GM18507 (cell line): ENCODE results near the gene APIP.

Experiments
- DNase-seq: peaks from one replicate; pipeline ENCODE4 v3.0.0; 2011; ENCODE audit warnings: low read depth; ENCODE audit not compliant: insufficient read length; ENCODE audit errors: extremely low spot score
- FAIRE-seq: peaks from 2 replicates; lab custom pipeline; 2011; peaks lifted over from hg19 to GRCh38; lab: Jason Lieb, UNC

Gene APIP, protein sequence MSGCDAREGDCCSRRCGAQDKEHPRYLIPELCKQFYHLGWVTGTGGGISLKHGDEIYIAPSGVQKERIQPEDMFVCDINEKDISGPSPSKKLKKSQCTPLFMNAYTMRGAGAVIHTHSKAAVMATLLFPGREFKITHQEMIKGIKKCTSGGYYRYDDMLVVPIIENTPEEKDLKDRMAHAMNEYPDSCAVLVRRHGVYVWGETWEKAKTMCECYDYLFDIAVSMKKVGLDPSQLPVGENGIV

DNA sequence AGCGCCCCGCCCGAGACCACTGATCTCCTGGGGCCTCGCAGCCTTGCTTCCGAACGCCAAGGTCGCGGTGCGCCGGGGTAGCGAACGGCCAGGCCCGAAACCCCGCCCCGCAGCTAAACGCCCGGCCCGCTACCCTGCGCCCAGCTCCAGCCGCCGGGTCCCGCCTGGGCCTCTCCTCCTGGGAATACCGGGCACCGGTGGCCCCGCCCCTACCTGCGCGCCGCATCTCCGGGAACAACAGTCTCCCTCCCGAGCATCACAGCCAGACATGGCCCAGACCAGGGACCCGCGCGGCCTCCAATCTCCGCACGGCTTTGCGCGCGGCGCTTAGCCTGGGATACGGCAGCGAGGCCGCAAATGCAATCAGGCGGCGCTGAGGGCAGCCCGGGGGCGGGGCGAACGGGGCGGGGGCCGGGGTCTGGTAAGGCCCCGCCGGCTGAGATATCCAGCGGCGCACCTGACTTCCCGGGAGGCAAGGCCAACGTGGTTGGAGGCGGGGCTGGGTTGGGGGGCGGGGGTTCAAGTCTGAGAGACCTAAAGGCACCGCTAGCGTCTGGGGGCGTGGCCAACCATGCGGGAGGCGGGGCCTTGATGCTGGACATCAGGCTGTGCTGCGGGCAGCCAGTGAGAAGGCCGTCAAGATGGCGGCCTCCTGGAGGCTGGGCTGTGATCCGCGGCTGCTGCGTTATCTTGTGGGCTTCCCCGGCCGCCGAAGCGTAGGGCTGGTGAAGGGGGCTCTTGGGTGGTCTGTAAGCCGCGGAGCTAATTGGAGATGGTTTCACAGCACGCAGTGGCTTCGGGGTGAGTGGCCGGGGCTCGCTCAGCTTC lies at the start of gene APIP, which contains the start of gene PDHX:
TSS of gene APIP (minus strand) at position 365 of the 828 bp plus-strand sequence. CDS start at position 270, 95 bp downstream.
TSS of gene PDHX (plus strand) at position 604 of the 828 bp plus-strand sequence. CDS start at position 642, 38 bp downstream.
- FAIRE-seq (peak; percentile 88), DNase-seq (peak; percentile 96)

DNA sequence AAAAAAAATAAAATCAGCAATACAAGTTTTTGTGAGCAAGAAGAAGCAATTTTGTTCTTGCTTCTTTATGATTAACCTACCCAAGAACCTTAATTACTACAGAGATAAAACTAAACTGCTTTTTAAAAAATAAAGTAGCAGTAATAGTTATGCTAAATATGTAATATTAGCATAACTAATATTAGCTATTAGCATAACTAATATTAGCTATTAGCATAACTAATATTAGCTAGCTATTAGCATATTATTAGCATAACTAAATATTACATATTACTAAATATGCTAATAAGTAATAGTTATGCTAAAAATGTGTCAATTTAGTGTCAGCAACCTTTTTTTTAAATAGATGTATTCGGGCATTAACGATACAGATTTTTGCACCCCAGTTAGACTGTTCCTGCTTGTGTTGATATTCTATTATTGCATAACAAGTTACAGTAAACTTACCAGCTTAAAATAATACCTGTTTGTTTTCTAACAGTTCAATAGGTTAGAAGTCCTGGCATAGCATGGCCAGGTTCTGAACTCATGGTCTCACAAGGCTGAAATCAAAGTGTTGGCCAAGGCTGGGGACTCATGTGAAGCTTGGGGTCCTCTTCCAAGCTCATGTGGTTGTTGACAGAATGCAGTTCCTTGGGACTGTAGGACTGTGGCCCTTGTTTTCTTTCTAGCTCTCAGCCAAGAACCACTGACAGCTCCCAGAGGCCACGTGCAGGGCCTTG lies 48.6 kb upstream of the APIP start:
- no peak for FAIRE-seq
- no peak for DNase-seq

DNA sequence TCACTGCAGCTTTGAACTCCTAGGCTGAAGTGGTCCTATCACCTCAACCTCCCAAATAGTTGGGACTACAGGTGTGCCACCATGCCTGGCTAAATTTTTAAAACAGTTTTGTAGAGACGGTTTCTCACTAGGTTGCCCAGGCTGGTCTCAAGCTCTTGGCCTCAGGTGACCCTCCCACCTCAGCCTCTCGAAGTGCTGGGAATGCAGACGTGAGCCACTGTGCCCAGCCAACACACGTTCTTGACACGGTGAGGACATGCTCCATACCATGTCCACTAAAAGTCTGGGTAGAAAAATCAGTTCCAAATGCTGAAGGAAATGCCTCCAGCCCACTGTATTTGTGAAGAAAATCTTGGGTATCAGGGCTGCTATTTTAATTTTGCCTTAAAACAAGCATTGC lies 47.2 kb upstream of the APIP start:
- no peak for DNase-seq
- no peak for FAIRE-seq

DNA sequence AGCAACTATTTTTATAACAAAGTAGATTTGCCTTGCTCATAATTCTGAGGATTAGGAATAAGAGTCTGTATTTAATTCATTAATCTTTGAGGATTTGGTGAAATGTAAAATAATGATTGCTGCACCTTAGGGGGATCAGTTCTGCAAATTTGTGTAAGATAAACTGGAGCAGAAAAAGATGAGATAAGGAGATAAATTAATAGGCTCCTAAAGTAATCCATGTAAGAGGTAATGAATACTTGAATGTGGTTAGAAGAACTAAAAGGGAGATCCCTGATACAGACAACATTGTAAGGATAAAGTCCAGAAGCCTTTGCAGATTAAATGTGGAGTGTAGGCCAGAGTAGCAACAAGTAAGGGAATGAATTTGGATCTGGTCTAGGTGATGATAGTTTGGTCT lies 45.9 kb upstream of the APIP start:
- FAIRE-seq, result no peak

DNA sequence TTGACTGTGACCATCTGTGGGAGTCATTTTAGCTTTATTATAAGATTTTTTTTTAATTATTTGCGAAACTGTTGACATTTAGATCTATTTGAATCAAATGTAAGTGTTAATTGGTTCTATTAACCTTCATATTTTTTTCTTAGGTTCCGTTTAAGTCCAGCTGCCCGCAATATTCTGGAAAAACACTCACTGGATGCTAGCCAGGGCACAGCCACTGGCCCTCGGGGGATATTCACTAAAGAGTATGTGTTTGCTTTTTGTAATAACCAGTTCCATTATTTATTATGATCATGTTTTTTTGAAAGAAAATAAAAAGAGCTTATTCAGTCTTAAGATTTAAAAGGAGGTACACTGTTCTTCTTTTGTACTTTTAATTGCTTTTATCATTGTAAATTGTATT lies 44.1 kb upstream of the APIP start:
- FAIRE-seq, result no peak
- no peak for DNase-seq

More for the DNA sequence above, 45.9 kb upstream of the APIP start:
- no peak for DNase-seq

DNA sequence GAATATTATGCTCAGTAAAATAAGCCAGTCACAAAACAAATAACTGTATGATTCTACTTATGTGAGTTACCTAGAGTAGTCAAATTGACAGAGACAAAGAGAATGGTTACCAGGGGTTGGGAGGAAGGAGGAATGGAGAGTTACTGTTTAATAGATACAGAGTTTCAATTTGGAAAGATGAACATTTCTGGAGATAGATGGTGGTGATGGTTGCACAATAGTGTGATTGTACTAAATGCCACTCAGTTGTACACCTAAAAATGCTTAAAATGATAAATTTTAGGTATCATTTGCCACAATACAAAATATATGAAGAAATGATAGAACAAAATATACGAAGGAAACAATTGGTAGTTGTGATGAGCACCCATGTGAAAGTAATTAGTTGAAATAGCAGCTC lies 43.6 kb upstream of the APIP start:
- FAIRE-seq (no peak), DNase-seq (no peak)

DNA sequence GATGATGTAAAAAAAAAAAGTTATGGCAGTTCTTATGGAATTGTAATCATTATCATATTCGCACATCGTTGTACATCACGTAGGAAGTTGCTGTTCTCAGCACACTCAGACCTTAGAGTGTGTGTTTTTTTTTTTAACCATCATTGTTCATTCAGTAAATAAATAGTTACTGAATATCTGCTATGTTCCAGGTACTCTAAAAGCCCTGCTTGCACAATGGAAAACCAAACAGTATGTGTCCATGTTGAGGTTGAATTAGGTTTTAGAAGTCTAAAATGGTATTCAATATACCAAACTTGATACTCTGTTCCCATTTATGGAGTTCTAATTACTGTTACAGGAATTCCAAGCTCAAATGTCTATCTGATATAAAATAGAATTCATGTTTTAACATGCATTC lies 41.4 kb upstream of the APIP start:
- FAIRE-seq (no peak), DNase-seq (no peak)

DNA sequence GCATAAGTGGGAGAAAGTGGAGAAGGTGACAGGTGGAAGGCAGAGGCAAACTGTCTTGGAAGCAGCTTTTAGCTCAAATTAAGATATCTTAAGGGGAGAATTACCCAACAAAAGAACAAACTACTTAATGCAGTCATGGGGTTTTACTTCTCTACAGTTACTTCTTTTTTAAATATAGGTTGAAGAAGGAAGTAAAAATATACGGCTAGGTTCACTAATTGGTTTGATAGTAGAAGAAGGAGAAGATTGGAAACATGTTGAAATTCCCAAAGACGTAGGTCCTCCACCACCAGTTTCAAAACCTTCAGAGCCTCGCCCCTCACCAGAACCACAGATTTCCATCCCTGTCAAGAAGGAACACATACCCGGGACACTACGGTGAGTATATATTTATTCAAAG lies 41.0 kb upstream of the APIP start:
- no peak for FAIRE-seq
- DNase-seq, result no peak

DNA sequence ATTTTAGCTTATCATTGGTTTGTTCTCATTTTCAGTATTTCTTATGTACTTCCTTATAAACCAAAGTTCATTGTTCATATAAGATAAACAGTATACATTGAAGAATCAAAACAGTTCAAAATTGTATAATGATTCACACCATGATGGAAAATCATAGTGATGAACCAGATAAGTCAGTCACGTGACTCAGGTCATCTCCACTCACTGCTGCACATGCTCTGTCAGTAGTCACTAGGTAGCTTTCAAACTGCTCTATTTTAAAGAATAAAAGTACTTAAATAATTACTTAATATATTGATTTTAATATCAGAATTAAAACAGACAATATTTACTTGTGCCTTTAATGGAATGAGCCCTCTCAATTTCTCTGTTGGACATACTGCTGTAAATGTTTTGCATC lies 37.8 kb upstream of the APIP start:
- FAIRE-seq (no peak), DNase-seq (no peak)

DNA sequence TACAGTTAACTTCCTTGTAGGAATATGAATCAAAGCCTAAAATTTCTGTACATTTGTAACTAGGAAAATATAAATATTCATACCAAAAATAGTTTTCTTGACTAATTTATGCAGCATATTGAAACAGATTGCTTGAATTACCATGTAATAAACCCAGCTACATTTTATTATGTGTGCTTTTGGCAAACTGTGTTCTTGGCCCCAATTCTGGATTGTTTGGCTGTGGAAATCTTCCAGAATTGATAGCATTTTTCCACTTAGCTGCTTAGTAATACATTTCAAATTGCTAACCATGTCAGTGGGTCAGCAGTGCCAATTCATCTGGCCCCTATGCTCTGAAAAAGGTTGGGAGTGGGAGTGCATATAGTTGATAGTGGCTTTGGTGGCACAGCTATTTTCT lies 32.5 kb upstream of the APIP start:
- FAIRE-seq (no peak), DNase-seq (no peak)

DNA sequence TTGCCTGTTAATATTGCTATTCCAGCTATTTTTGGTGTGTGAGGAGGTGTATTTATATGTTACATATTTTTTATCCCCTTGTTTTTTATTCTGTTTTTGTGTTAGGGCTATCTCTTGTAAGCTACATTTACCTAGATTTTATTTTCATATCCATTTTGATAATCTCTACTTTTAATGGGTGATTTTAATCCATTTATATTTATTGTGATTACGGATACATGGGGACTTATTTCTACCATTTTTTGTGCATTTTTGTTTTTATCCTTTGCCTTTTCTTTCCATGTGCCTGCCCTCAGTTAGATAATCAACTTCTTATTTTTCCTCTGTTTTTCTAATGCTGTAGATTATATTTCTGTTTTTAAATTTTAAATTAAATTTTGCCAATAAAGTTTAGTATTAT lies 28.5 kb upstream of the APIP start:
- no peak for FAIRE-seq
- no peak for DNase-seq

DNA sequence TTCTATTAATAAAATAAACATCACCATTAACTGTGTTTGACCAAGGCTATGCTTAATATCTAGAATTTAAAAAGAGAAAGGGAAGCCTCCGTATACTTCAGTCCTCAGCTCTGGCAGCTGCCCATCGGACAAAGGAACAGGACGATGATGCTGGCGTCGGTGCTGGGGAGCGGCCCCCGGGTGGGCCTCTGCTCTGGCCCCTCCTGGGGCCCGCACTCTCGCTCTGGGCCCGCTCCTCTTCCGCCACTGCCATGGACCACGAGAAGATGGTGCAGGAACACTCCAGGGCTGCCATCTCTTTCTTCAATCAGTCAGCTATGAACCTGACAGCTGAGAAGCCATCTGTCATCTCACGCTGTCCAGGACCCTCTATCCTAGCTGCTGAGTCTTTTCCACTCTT lies 25.5 kb upstream of the APIP start:
- no peak for FAIRE-seq

DNA sequence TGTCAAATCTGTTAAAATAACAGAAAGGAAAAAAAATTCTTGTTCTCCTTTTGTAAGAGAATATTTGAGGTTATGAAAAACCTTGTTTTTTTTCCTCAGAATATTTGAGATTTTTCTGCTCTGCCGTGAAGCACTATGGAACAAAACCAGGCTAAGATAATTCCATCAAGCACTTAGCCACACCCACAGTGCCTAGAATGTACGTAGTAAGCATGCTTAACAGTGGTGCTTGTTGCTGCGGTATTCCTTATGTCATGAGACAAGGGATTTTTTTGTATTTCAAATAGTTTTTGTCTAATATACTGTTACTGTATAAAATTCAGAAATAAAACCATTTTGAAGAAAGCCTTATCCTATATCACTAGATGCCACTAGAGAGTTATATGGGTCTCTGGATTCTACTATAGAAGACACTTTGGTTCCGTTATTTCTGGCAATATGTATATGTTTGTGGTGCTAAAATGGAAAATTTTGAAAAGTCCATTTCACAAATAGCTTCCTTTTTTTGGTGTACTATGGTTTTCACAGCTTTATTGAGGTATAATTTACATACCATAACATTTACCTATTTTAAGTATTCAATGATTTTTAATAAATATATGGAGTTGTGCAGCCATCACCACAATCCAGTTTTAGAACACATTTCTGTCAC lies 24.0 kb upstream of the APIP start:
- no peak for DNase-seq

More for the DNA sequence above, 25.5 kb upstream of the APIP start:
- no peak for DNase-seq

DNA sequence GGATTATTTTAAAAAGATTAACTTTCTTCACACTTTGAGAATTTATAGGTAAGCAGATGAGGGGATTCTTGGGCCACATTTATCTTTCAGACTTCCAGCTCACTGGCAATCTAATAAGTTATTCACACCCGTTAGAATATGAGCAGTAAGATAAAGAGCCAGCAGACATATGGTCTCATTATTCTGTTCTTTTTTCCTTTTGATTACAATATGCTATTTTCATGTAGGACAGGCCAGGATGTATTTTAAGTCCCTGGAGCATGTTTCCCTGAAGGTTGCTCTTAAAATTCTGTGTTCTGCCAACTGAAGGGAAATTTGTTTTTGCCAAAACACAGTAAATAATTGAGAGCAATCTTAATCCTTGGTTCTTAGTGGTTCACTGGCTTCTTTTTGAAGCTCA lies 22.4 kb upstream of the APIP start:
- DNase-seq (no peak), FAIRE-seq (no peak)

More for the DNA sequence above, 24.0 kb upstream of the APIP start:
- FAIRE-seq, result no peak

DNA sequence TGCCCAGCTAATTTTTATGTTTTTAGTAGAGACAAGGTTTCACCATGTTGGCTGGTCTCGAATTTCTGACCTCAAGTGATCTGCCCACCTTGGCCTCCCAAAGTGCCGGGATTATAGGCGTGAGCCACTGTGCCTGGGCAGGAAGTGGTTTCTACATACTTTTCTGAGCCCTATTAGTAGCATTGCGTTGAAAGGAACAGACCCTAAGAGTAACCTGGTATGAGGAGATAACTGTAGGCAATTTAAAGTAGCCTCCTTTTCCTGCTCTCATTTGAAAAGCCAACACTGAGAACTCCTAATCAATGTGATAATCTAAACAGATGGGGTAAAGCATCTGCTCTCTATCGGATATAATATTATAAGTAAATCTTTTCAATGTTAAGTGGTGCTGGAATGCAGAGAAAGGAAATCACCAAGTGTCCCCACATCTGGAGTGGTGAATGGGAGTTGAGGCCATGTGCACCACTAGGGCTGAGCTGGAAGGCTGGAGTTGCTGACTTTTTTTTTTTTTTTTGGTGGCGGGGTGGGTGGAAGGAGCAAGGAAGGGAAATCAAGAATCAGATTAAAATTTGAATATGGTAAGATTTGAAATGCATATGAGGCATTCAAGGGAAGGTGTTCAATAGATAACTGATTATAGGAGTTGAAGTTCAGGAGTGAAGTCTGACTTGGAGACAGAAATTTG lies 20.9 kb upstream of the APIP start:
- FAIRE-seq, result no peak
- DNase-seq, result no peak

DNA sequence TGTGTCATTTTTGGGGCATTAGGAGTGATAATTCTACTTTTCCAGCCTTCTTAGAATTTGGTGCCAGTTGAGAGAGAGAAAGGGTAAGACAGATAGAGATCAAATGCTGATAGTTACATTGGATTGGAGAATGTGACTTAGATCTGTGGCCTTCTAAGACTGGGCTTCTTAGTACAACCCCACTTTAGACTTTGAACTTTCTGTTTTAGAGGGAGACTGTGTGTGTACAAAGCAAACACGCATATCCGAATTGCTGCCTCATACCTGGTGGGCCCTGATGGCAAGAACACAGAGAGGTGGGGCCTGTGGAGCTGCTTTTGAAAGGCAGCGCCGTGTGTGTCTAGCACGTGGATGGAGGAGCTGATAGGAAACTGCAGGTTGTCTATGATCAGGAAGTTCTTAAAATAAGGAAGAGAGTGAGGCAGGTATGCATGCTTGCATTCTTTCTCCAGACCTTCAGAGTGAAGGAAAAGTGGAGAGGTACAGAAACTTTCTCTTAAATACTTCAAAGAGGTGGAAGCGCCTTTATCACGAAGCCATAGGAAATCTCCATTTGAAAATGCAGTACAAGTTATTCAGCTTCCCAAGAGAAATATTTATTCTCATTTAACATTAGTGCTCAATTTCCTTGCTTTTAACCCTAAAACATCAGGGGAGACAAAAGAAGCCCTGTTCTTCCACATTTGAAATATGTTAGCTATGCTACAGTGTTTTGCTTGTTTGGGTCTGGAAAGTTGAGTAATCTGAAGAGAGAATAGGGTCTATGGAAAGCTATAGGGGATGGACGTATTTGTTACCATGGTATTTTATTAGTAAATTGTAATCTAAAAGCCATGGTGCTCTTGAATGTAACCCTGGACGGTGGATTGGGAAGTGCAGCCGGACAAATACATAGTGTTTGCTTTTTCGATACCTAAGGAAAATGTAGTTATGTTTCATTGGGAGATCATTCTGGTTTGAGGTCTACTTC lies 13.9 kb upstream of the APIP start:
- no peak for DNase-seq
- FAIRE-seq, result no peak

DNA sequence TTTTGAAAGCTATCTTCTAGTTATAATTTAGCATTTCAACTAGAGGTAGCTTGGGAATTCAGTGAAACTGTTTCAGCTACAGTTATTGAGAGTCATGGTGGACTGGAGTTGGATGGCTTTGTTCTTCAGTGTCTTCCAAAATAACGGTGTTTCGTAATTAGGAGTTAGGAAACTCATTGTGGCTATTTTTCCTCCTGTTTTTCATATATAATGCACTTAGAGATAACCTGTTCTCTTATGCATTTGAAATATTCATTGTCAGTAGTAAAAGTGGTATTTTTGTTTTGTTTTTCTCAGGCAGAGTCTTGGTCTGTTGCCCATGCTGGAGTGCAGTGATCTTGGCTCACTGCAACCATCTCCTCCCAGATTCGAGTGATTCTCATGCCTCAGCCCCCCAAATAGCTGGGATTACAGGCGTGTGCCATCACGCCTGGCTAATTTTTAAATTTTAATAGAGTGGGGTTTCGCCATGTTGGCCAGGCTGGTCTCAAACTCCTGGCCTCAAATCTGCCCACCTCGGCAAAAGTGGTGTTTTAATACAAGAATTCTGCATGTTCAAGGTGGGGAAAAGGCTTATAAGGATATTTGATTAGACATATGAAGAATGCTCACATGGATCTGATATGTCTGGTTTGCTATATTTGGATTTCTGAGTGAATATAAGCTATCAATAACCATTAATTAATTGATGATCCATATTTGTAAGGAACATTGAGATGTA lies 12.9 kb upstream of the APIP start:
- no peak for DNase-seq
- FAIRE-seq, result no peak
